ENCODE data around the gene GNAT2. TPM values are rescaled to one million over a fixed set of nuclear protein-coding genes. Genes with fewer than 3 reads are reported as not detected.
A peak's percentile ranks its signal among the peaks of the same experiment; 100 is the strongest.

Gene GNAT2
- total RNA-seq, 1 experiment from 2014 or later = 0.16 TPM

DNA sequence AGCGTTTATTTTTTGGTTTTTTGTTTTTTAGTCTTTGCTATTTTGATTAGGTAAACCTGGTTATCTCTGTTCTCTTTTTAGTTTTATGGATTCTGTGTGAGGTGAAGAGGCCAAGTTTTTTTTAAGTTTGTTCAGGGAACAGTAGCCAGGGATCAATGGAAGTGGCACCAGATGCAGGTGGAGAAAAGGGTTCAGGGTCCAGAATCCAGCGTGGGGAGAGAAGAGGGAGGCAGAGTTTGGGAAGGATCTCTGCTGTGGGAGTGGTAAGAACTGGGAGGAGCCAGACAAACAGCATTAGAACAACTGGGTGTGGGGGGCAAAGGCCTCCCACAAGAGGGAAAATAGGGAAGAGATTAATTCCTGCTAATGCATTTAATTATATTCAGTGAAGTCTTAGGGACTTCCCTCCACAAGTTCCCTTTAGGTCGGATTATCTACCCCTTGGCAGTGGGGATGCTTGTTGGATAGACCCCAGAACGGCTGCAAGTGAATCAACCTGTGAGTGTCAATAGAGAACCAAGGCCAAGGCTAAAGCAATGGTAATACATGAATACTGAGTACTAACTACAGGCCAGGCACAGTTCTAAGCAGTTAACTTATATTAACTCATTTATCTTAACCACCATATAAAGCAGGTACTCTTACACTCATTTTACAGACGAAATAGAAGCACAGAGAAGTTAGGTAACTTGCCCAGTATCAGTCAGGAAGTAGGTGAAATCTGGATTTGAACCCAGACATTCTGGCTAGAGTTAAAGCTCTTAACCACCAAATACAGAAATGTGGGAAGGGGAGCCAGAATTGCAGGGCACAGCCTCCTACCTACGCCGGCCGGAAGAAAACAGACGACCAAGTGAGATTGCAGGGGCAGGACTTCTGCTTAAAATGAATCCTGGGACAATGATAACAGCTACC, 498 bp downstream of the GNAT2 start:
- Histone ChIP-seq H3K27ac (peak overlapping the region; percentile 62), H3K27me3 (replicated peaks) (no peaks in the 10 kb centered on the region), H3K4me1 (replicated peaks) (peaks cover 34% of the 10 kb centered on the region), H3K4me3 (peak overlapping the region; percentile 51), H3K9me3 (replicated peaks) (no peaks in the 10 kb centered on the region), H3K36me3 (peaks cover 3% of the 10 kb centered on the region; the same call in 1 of the 2 replicates)
- no peak for DNase-seq (ENCODE audit: low read depth in 1 of 2, low spot score in 2 of 2)

DNA sequence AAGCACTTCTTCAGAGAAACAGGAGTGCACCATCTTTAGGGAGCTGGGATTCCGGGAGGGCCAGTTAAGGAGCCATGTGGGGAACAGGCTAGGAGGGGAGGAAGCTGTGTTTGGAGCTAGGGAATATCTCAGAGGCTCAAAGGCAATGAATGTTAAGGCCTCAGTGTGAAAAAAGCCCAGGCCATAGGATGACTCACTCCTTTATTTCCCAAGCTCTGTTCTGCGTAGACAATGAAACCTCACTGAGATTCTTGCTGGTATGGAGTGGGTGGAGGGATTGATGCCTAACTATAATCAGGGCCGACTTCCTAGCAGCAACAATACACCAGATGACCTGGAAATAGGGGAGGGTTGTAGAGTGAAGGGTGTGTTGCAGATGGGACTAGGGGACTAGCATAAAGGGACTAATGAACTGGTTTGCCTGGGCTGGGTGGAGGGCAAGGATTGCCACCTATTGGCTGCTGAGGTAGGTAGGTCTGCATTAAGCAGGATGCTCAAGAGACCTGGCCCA, 2.1 kb downstream of the GNAT2 start:
- H3K36me3 ChIP-seq = peaks cover 3% of the 10 kb centered on the region; the same call in 1 of the 2 replicates
- no peak overlapping the region for H3K4me3 ChIP-seq
- H3K27ac ChIP-seq = peak overlapping the region; percentile 38
- H3K9me3 ChIP-seq (replicated peaks) = no peaks in the 10 kb centered on the region
- peak; percentile 51 to 78 for DNase-seq (ENCODE audit: low read depth in 1 of 2, low spot score in 2 of 2)
- H3K27me3 ChIP-seq (replicated peaks) = no peaks in the 10 kb centered on the region
- peaks cover 45% of the 10 kb centered on the region for H3K4me1 ChIP-seq (replicated peaks)

DNA sequence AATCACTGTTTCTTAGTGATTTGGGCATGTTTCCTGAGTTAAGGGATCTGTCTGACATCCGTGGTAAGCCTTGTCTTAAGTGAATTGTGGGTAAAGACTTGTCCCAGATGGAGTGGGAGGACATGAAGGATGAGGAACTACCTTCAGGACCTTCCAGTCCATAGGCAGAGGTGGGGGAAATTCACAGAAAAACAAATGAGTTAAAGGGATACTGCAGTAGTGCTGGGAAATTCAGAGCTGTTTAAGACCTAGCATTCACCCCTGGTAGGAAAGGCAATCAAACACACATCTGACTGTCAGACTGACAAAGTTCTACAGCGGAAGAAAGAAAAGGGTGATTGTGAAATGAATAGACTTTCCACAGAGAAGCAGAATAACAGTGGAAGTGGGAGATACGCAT, 3.0 kb downstream of the GNAT2 start:
- DNase-seq (ENCODE audit: low read depth in 1 of 2, low spot score in 2 of 2) = no peak
- Histone ChIP-seq H3K27me3 (replicated peaks) (no peaks in the 10 kb centered on the region), H3K4me1 (replicated peaks) (peaks cover 38% of the 10 kb centered on the region), H3K27ac (no peak overlapping the region), H3K9me3 (replicated peaks) (no peaks in the 10 kb centered on the region), H3K36me3 (no peaks in the 10 kb centered on the region), H3K4me3 (no peak overlapping the region)

DNA sequence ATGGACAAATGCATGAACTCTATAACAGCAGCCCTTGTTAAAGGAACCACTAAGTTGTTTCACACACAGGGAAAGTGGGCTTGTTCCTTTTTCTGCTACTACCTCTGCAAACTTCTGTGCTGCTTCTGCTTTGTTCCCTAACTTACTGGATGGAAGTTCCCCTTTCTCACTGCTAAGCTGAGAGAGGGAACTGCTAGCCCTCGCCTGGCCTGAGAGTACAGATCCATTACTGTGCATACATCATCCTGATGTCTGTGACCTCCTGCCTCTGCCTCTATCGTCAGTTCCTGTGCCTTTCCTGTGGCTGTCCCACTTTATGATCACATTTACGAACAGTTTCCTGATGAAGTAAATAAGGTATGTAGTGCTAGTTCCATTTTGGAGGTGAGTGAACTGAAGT, 3.5 kb downstream of the GNAT2 start:
- Histone ChIP-seq H3K4me1 (replicated peaks) (peaks cover 37% of the 10 kb centered on the region), H3K9me3 (replicated peaks) (no peaks in the 10 kb centered on the region), H3K27me3 (replicated peaks) (no peaks in the 10 kb centered on the region), H3K27ac (no peak overlapping the region), H3K36me3 (no peaks in the 10 kb centered on the region), H3K4me3 (no peak overlapping the region)
- no peak for DNase-seq (ENCODE audit: low read depth in 1 of 2, low spot score in 2 of 2)

DNA sequence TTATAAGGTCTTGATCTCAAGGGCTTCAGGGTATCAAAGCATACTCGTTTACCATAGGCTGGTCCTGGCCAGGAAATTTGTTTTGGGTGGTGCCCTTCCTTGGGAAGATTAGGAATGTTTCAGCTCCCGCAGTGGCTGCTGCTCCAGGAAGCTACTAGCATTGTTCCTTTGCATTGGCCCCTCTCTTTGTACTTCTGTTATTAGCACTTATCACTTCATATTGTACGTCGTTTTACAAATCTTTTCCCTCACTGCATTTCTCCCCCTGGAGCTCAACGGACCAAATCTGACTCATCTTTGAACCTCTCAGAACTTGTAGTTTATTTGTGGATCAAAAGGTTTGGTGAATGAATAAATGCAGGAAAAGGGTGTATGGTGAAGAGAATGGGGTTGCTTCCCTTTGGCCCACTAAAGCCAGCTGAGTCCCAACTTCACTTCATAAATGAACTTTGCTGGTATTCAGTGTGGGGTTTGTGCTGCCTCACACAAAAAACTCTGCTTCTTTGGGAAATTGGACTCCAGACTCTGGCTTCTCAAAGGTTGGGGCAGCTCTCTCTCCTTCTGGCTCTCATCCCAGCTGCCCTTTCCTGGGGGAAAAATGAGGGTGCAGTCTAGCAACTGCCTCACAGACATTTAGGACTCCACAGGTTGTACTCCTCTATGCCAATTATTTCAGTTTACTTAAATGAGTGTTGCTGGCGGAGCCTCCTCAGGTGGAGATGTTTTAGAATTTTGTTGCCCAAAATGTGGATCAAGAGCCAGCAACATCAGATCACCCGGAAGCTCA, 5.9 kb downstream of the GNAT2 start:
- Histone ChIP-seq H3K4me3 (no peak overlapping the region), H3K27ac (peak overlapping the region; percentile 20), H3K4me1 (replicated peaks) (peaks cover 25% of the 10 kb centered on the region), H3K36me3 (no peaks in the 10 kb centered on the region), H3K27me3 (replicated peaks) (no peaks in the 10 kb centered on the region), H3K9me3 (replicated peaks) (no peaks in the 10 kb centered on the region)
- peak in 1 of 2 experiments; percentile 41 for DNase-seq (ENCODE audit: low read depth in 1 of 2, low spot score in 2 of 2)

DNA sequence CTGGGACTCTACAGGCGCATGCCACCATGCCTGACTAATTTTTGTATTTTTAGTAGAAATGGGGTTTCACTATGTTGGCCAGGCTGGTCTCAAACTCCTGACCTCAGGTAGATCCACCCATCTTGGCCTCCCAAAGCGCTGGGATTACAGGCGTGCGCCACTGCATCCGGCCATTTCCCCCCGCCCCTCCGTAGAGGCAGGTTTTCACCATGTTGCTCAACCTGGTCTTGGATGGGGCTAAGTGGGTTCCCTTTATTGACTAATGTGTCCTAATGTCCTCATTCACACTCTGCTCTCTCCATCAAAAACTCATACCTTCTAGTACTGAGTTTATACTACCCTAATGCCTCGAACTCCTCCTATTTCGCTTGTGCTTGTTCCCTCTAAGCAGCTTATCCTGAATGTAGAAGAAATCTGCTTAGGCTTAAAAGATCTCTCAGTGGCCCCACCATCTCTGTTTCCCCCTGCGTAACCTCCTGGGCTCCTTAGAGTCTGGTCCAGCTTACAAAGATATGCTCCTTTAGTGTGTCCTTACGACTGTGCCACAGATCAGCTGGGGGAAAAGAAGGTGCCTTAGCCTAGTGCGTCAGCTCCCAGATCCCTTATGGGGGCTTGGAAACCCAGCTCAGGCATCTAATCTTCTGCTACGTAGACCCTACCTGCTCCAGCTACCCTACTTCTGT, 8.0 kb downstream of the GNAT2 start:
- Histone ChIP-seq H3K36me3 (no peaks in the 10 kb centered on the region), H3K27me3 (replicated peaks) (no peaks in the 10 kb centered on the region)

DNA sequence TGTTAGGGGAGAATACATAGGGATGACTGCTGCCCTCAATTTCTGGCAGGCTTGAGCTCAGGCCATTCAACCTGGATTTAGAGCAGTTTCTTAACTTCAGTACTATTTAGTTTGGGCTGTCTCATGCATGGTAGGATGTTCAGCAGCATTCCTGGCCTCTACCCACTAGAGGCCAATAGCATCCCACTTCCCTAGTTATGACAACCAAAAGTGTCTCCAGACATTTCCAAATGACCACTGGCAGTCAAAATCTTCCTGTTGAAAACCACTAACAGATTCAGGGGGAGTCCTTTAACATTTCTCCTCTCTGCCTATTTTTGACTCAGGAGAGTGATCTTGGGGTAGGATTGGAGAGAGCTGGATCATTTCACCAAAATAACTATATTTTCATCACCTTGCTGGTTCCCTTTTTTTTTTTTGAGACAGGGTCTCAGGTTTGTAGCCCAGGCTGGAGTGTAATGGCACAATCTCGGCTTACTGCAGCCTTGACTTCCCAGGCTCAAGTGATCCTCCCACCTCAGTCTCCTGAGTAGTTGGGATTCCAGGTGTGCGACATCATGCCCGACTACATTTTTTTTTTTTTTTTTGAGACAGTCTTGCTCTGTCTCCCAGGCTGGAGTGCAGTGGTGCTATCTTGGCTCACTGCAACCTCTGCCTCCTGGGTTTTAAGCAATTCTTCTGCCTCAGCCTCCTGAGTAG, 8.7 kb downstream of the GNAT2 start:
- DNase-seq (ENCODE audit: low read depth in 1 of 2, low spot score in 2 of 2) = no peak
- Histone ChIP-seq H3K36me3 (no peaks in the 10 kb centered on the region), H3K9me3 (replicated peaks) (no peaks in the 10 kb centered on the region), H3K27ac (no peak overlapping the region), H3K4me1 (replicated peaks) (peaks cover 13% of the 10 kb centered on the region), H3K4me3 (no peak overlapping the region), H3K27me3 (replicated peaks) (no peaks in the 10 kb centered on the region)

More for the DNA sequence above, 8.0 kb downstream of the GNAT2 start:
- Histone ChIP-seq H3K27ac (no peak overlapping the region), H3K4me1 (replicated peaks) (peaks cover 13% of the 10 kb centered on the region), H3K4me3 (no peak overlapping the region), H3K9me3 (replicated peaks) (no peaks in the 10 kb centered on the region)
- DNase-seq (ENCODE audit: low read depth in 1 of 2, low spot score in 2 of 2) = no peak

DNA sequence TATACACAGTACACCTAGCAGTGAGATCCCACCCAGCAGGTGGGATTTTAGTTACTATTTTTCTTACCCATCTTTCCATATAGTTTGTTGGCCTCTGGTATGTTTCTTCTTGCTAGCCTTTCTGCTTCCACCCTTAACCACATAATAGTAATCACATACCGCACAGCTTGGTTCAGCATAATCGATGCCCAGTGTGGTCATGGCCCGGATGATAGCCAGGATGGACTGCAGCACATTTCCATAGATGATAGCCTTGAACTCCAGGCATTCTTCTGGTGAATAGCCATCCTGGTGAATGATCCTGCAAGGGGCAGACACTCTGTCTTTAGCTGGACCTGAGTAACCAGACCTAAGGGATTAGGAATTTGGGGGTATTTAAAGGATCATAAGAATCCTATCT, 9.5 kb downstream of the GNAT2 start:
- Histone ChIP-seq H3K4me1 (replicated peaks) (peaks cover 13% of the 10 kb centered on the region), H3K9me3 (replicated peaks) (no peaks in the 10 kb centered on the region), H3K27ac (no peak overlapping the region), H3K36me3 (no peaks in the 10 kb centered on the region), H3K27me3 (replicated peaks) (no peaks in the 10 kb centered on the region), H3K4me3 (no peak overlapping the region)
- no peak for DNase-seq (ENCODE audit: low read depth in 1 of 2, low spot score in 2 of 2)

DNA sequence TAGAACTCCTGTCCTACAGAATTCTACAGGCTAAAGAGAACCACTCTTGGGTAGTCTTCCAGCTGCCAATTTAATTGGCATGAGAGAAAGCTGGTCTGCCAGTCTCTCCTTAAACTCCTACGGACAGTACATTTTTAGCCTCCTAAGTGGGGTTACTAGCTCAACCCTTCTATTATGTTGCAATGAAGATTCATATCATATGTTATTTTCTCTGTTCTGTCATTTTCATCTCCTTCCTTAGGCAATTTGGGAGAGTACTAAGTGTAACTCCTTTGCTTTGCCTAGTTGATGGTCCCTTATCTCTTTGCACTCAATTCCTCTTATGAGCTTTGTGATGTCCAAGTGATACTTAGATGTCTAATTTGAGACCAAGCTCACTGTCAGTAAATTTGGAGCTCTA, 14.0 kb downstream of the GNAT2 start:
- H3K4me3 ChIP-seq = no peak overlapping the region
- H3K36me3 ChIP-seq = no peaks in the 10 kb centered on the region; the same call in 1 of the 2 replicates
- no peaks in the 10 kb centered on the region for H3K9me3 ChIP-seq (replicated peaks)
- DNase-seq (ENCODE audit: low read depth in 1 of 2, low spot score in 2 of 2) = no peak
- H3K27me3 ChIP-seq (replicated peaks) = no peaks in the 10 kb centered on the region
- no peaks in the 10 kb centered on the region for H3K4me1 ChIP-seq (replicated peaks)
- H3K27ac ChIP-seq = no peak overlapping the region

DNA sequence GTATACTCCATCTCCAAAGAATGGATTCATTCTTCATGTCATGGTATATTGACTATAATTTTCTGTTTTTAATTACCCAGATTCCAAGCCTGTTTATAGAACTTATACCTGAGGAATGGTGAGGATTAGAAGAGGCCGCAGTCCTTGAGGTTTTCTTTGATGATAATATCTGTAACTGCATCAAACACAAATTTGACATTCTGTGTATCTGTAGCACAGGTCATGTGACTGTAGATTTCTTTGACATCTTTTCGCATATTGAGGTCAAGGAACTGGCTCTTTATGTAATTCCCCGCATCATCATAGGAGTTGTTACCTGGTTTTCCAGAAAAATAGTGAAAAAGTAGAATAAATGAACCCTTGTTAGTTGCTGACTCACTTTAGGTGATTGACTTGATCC, 16.2 kb downstream of the GNAT2 start:
- Histone ChIP-seq H3K27ac (no peak overlapping the region), H3K4me3 (no peak overlapping the region), H3K36me3 (no peaks in the 10 kb centered on the region; the same call in 1 of the 2 replicates), H3K27me3 (replicated peaks) (no peaks in the 10 kb centered on the region), H3K9me3 (replicated peaks) (no peaks in the 10 kb centered on the region), H3K4me1 (replicated peaks) (peaks cover under 1% of the 10 kb centered on the region; the same call in 1 of the 2 replicates)
- DNase-seq (ENCODE audit: low read depth in 1 of 2, low spot score in 2 of 2) = no peak

DNA sequence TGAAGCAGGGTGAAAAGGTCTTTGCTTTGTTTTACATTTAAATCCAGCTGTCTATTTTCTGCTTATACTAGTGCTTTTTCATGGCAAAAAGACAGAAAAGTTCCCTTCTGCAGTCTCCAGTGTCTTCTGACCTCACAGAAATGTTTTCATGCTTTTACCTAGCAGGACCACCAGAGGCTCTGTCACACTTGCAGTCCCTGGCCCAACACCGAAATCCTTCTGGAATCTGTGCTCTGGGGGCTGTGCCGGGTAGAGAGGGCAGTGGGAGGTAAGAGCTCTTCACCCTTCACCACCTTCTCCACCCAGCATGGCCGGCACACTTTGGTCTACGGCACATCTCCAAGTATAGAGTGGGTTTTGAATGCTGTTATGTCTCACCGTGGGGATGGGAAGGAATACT, 20.8 kb downstream of the GNAT2 start:
- no peak overlapping the region for H3K4me3 ChIP-seq
- DNase-seq (ENCODE audit: low read depth in 1 of 2, low spot score in 2 of 2) = peak in 1 of 2 experiments; percentile 30
- H3K27me3 ChIP-seq (replicated peaks) = no peaks in the 10 kb centered on the region
- H3K9me3 ChIP-seq (replicated peaks) = no peaks in the 10 kb centered on the region
- peaks cover 10% of the 10 kb centered on the region for H3K4me1 ChIP-seq (replicated peaks)
- H3K36me3 ChIP-seq = peaks cover 23% of the 10 kb centered on the region
- no peak overlapping the region for H3K27ac ChIP-seq

DNA sequence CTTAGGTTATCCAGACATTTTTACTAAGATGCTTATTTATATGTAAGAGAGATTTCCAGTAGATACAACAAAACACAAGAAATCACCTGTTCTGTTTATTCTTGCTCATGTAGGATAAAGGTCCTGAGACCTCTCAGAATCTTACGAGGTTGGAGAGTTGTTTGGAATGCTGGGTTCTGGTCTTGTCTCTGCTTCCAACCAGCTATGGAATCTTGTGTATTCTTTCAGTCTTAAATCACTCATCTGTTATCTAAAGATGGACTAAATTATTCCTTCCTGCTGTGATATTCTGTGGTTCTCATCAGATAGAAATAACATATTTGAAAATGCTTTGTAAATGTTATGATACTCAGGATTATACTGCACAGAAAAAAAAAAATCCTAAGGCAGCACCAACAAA, 21.3 kb downstream of the GNAT2 start:
- Histone ChIP-seq H3K36me3 (peaks cover 28% of the 10 kb centered on the region), H3K27ac (no peak overlapping the region)
- DNase-seq (ENCODE audit: low read depth in 1 of 2, low spot score in 2 of 2) = no peak

DNA sequence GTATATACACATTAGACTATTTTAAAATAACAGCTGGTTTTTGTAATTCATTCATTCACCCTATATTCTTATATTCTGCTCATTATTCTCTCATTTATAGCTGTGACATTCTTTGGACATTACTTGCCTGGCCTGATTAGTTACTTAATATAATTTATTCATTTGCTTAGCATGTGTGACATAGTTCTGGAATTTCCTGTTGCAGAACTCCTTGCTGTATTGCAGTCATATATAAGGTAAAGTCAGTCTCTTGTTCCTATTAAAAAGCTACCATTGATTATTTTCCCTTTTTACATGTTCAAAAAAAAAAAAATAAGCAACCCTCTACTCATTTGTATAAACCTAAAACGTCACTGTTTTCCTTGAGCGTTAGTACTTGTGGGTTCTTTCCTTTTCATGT, 23.9 kb downstream of the GNAT2 start:
- Histone ChIP-seq H3K36me3 (peaks cover 44% of the 10 kb centered on the region), H3K9me3 (replicated peaks) (no peaks in the 10 kb centered on the region), H3K27me3 (replicated peaks) (no peaks in the 10 kb centered on the region), H3K4me3 (no peak overlapping the region), H3K4me1 (replicated peaks) (peaks cover 10% of the 10 kb centered on the region), H3K27ac (no peak overlapping the region)
- DNase-seq (ENCODE audit: low read depth in 1 of 2, low spot score in 2 of 2) = no peak

More for the DNA sequence above, 21.3 kb downstream of the GNAT2 start:
- Histone ChIP-seq H3K4me1 (replicated peaks) (peaks cover 10% of the 10 kb centered on the region), H3K27me3 (replicated peaks) (no peaks in the 10 kb centered on the region), H3K9me3 (replicated peaks) (no peaks in the 10 kb centered on the region), H3K4me3 (no peak overlapping the region)

All from SJSA1 (cell line).